ENCODE data around the gene ELAVL4.

DNA sequence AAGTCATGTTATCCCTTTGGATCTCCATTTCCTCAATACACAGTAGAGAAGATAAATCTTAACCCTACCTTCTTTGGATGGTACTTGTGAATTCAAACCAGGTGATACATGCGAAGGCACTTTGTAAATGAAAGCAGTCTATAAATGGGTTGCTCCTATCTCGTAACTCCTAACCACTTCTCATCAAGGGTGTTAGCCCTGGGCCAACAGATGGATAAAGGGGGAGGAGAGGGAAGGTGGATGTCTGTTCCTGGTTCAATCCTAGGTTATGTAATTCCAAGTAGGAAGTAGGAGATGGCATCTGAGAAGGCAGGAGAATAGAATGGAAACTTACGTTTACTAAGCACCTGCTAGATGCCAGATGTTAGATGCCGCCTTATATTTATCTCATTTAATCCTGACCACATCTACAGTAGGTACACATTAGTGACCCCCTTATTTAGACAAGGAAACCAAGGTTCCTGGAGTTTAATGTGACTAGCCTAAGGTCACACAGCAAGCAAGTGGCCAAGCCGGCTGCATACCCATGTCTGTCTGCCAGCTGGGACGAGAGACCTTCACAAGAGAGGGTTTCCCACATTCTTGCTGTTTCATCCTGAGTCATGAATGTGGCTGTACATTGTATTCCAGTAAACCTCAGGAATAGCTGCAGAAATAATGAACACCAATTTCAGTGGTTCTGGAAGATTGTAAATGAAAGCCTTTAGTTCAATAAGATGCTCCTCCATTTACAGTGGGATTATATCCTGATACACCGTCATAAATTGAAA, 47.7 kb downstream of the ELAVL4 start:
- TF ChIP-seq, protein P1, sequence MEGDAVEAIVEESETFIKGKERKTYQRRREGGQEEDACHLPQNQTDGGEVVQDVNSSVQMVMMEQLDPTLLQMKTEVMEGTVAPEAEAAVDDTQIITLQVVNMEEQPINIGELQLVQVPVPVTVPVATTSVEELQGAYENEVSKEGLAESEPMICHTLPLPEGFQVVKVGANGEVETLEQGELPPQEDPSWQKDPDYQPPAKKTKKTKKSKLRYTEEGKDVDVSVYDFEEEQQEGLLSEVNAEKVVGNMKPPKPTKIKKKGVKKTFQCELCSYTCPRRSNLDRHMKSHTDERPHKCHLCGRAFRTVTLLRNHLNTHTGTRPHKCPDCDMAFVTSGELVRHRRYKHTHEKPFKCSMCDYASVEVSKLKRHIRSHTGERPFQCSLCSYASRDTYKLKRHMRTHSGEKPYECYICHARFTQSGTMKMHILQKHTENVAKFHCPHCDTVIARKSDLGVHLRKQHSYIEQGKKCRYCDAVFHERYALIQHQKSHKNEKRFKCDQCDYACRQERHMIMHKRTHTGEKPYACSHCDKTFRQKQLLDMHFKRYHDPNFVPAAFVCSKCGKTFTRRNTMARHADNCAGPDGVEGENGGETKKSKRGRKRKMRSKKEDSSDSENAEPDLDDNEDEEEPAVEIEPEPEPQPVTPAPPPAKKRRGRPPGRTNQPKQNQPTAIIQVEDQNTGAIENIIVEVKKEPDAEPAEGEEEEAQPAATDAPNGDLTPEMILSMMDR (IDR thresholded peaks at IDR 0.05): no peak
- TF ChIP-seq POLR2AphosphoS5 (IDR thresholded peaks at IDR 0.05) (no peak), POLR2A (IDR thresholded peaks at IDR 0.05) (no peak)

All from upper lobe of left lung (tissue), 4 donors.